Loucy (cell line): ENCODE measurements around the gene CACNA1D.

Experiments used
- H2AFZ ChIP-seq: fragments of 200-600 bp; sonication (generic); 2 replicates; pipeline ENCODE4 v1.6.0; 2016; ENCODE audit warnings: antibody characterized with exemption, mild to moderate bottlenecking, low read length, moderate library complexity
- H3F3A ChIP-seq: fragments of 200-600 bp; 2 replicates; pipeline ENCODE4 v1.6.0; 2016; ENCODE audit warnings: antibody characterized with exemption, low read depth, mild to moderate bottlenecking
- H3K27me3 ChIP-seq: fragments of 200-600 bp; sonication (generic); 2 replicates; pipeline ENCODE4 v1.6.1; 2014; ENCODE audit warnings: low read length, mild to moderate bottlenecking; ENCODE audit not compliant: insufficient read depth, poor library complexity, severe bottlenecking
- H3K36me3 ChIP-seq: fragments of 200-600 bp; sonication (generic); 2 replicates; pipeline ENCODE4 v1.6.1; 2016; ENCODE audit warnings: low read length; ENCODE audit not compliant: insufficient read depth
- H3K4me1 ChIP-seq: fragments of 200-600 bp; sonication (generic); 2 replicates; pipeline ENCODE4 v1.5.1; 2014; ENCODE audit warnings: low read length, mild to moderate bottlenecking; ENCODE audit not compliant: insufficient read depth, poor library complexity, severe bottlenecking
- H3K4me2 ChIP-seq: fragments of 200-600 bp; sonication (generic); 2 replicates; pipeline ENCODE4 v1.6.0; 2014; ENCODE audit warnings: antibody characterized with exemption, low read length, low read depth, mild to moderate bottlenecking; ENCODE audit not compliant: poor library complexity, severe bottlenecking
- H3K4me3 ChIP-seq: fragments of 200-600 bp; sonication (generic); 2 replicates; pipeline ENCODE4 v1.5.1; 2014; ENCODE audit warnings: low read length, mild to moderate bottlenecking, mixed read lengths; ENCODE audit not compliant: poor library complexity, severe bottlenecking
- H3K79me2 ChIP-seq: fragments of 200-600 bp; sonication (generic); 2 replicates; pipeline ENCODE4 v1.6.1; 2014; ENCODE audit warnings: low read length; ENCODE audit not compliant: insufficient read depth
- H3K9ac ChIP-seq: fragments of 200-600 bp; sonication (generic); 2 replicates; pipeline ENCODE4 v1.6.0; 2014; ENCODE audit warnings: mild to moderate bottlenecking, low read depth, low read length, moderate library complexity; ENCODE audit not compliant: poor library complexity, severe bottlenecking
- H3K9me2 ChIP-seq: fragments of 200-600 bp; sonication (generic); replicated peaks from 2 replicates; pipeline ENCODE4 v1.6.1; 2016; ENCODE audit warnings: low read depth, low read length, mixed read lengths
- H3K9me3 ChIP-seq: fragments of 200-600 bp; sonication (generic); 2 replicates; pipeline ENCODE4 v1.6.1; 2014; ENCODE audit warnings: mild to moderate bottlenecking, antibody characterized with exemption, low read length, low read depth; ENCODE audit not compliant: insufficient read depth
- H4K20me1 ChIP-seq: fragments of 200-600 bp; sonication (generic); 2 replicates; pipeline ENCODE4 v1.6.0; 2014; ENCODE audit warnings: antibody characterized with exemption, low read length, mild to moderate bottlenecking; ENCODE audit not compliant: insufficient read depth, poor library complexity, severe bottlenecking
- CTCF ChIP-seq: fragments of 200-600 bp; sonication (generic); conservative IDR thresholded peaks from 2 replicates; pipeline ENCODE4 v1.5.1; 2014; ENCODE audit warnings: mild to moderate bottlenecking, antibody characterized with exemption, low read length
- EZH2phosphoT487 ChIP-seq: fragments of 200-600 bp; IDR thresholded peaks from 2 replicates; pipeline ENCODE4 v1.6.1; 2018; ENCODE audit warnings: antibody characterized with exemption, mild to moderate bottlenecking, moderate library complexity, borderline replicate concordance

The CACNA1D gene

GRCh38 chr3:53478166-53478830 is 16.1 kb upstream of the CACNA1D start:
- TF ChIP-seq CTCF (no peak), EZH2phosphoT487 (no peak)
- Histone ChIP-seq H3K9me3 (no peaks in the 10 kb centered on the region), H3K4me1 (no peaks in the 10 kb centered on the region), H3K9ac (no peak overlapping the region), H3K4me3 (no peak overlapping the region), H3K27me3 (peaks cover 14% of the 10 kb centered on the region), H3K36me3 (no peaks in the 10 kb centered on the region), H3K79me2 (no peaks in the 10 kb centered on the region), H2AFZ (no peak overlapping the region), H3K9me2 (no peaks in the 10 kb centered on the region), H4K20me1 (no peaks in the 10 kb centered on the region), H3F3A (no peaks in the 10 kb centered on the region), H3K4me2 (no peak overlapping the region)

GRCh38 chr3:53478921-53479664 is 15.3 kb upstream of the CACNA1D start:
- Histone ChIP-seq H3K36me3 (no peaks in the 10 kb centered on the region), H3K4me3 (no peak overlapping the region), H3K9me3 (no peaks in the 10 kb centered on the region), H3K79me2 (no peaks in the 10 kb centered on the region), H3K4me1 (no peaks in the 10 kb centered on the region), H2AFZ (no peak overlapping the region), H3K4me2 (no peak overlapping the region), H3F3A (no peaks in the 10 kb centered on the region), H3K9ac (no peak overlapping the region), H3K9me2 (no peaks in the 10 kb centered on the region), H4K20me1 (no peaks in the 10 kb centered on the region), H3K27me3 (peaks cover 14% of the 10 kb centered on the region)
- TF ChIP-seq EZH2phosphoT487 (no peak), CTCF (no peak)

GRCh38 chr3:53482227-53482626 is 12.2 kb upstream of the CACNA1D start:
- Histone ChIP-seq H3K27me3 (peaks cover 21% of the 10 kb centered on the region), H3K9ac (no peak overlapping the region), H3K4me2 (no peak overlapping the region), H4K20me1 (no peaks in the 10 kb centered on the region), H3K9me2 (no peaks in the 10 kb centered on the region), H3K4me1 (peaks cover 12% of the 10 kb centered on the region), H3F3A (no peaks in the 10 kb centered on the region), H2AFZ (no peak overlapping the region), H3K4me3 (no peak overlapping the region), H3K79me2 (no peaks in the 10 kb centered on the region), H3K36me3 (no peaks in the 10 kb centered on the region), H3K9me3 (no peaks in the 10 kb centered on the region)
- TF ChIP-seq CTCF (no peak), EZH2phosphoT487 (no peak)
